Measurements from ENCODE around the gene NPHP4. TPM values are rescaled to one million over a fixed set of nuclear protein-coding genes. Genes with fewer than 3 reads are reported as not detected.

NPHP4 gene
- total RNA-seq, 1 donor from 2014 or later, result 3.7 TPM

DNA sequence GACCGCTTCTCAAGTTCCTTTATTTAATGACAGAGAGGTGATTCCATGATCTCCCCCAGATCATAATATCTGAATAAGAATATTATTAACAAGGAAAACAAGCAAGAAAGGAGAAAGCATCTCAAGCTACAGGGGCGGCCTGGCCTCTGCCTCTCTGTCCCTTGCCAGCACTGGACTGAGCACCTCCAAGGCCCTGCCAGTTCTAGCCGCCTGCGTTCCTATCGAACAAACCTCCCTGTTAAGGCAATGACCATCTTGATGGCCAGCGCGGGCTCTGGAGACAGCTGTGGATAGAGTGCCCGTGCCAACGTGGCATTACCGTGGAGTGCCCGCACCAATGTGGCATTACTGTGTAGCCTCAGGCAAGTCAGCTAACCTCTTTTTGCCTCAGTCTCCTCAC is 84.8 kb downstream of the NPHP4 start:
- intact Hi-C loops (cut with micrococcal nuclease), result no loop called here
- Histone ChIP-seq H3K4me1 (no peaks in the 10 kb centered on the region), H3K27ac (replicated peaks) (no peak overlapping the region), H3K9me3 (replicated peaks) (no peaks in the 10 kb centered on the region), H3K36me3 (peaks cover 37% of the 10 kb centered on the region), H3K27me3 (ENCODE audit: low read depth) (no peaks in the 10 kb centered on the region), H3K4me3 (no peak overlapping the region)
- DNase-seq, result no peak
- no peak for TF ChIP-seq CTCF (IDR thresholded peaks at IDR 0.05; ENCODE audit: borderline replicate concordance)

- no peaks in the 10 kb centered on the region for H3K4me1 ChIP-seq
- no peak overlapping the region for H3K4me3 ChIP-seq
- no peaks in the 10 kb centered on the region for H3K9me3 ChIP-seq (replicated peaks)
- peaks cover 40% of the 10 kb centered on the region for H3K36me3 ChIP-seq
- intact Hi-C loops (cut with micrococcal nuclease), result no loop called here
- no peak overlapping the region for H3K27ac ChIP-seq (replicated peaks)
- no peaks in the 10 kb centered on the region for H3K27me3 ChIP-seq (ENCODE audit: low read depth)
- TF ChIP-seq CTCF (IDR thresholded peaks at IDR 0.05; ENCODE audit: borderline replicate concordance), result no peak
- DNase-seq, result no peak
Observed at GRCh38 chr1:5906966-5907365, 85.3 kb downstream of the NPHP4 start.

GRCh38 chr1:5906116-5906515 is 86.1 kb downstream of the NPHP4 start:
- Histone ChIP-seq H3K36me3 (peaks cover 43% of the 10 kb centered on the region), H3K9me3 (replicated peaks) (no peaks in the 10 kb centered on the region), H3K4me1 (no peaks in the 10 kb centered on the region), H3K27ac (replicated peaks) (no peak overlapping the region), H3K4me3 (no peak overlapping the region), H3K27me3 (ENCODE audit: low read depth) (no peaks in the 10 kb centered on the region)
- DNase-seq, result no peak
- intact Hi-C loops (cut with micrococcal nuclease), result no loop called here
- no peak for TF ChIP-seq CTCF (IDR thresholded peaks at IDR 0.05; ENCODE audit: borderline replicate concordance)

GRCh38 chr1:5905436-5905835 is 86.8 kb downstream of the NPHP4 start:
- H3K4me1 ChIP-seq, result no peaks in the 10 kb centered on the region
- no peaks in the 10 kb centered on the region for H3K27me3 ChIP-seq (ENCODE audit: low read depth)
- no peak overlapping the region for H3K4me3 ChIP-seq
- no peaks in the 10 kb centered on the region for H3K9me3 ChIP-seq (replicated peaks)
- no peak for TF ChIP-seq CTCF (IDR thresholded peaks at IDR 0.05; ENCODE audit: borderline replicate concordance)
- intact Hi-C loops (cut with micrococcal nuclease), result no loop called here
- DNase-seq, result no peak
- peaks cover 43% of the 10 kb centered on the region for H3K36me3 ChIP-seq
- no peak overlapping the region for H3K27ac ChIP-seq (replicated peaks)

GRCh38 chr1:5904551-5904950 is 87.7 kb downstream of the NPHP4 start:
- Histone ChIP-seq H3K4me3 (no peak overlapping the region), H3K4me1 (no peaks in the 10 kb centered on the region), H3K27ac (replicated peaks) (no peak overlapping the region), H3K36me3 (peaks cover 45% of the 10 kb centered on the region), H3K27me3 (ENCODE audit: low read depth) (no peaks in the 10 kb centered on the region), H3K9me3 (replicated peaks) (no peaks in the 10 kb centered on the region)
- no peak for TF ChIP-seq CTCF (IDR thresholded peaks at IDR 0.05; ENCODE audit: borderline replicate concordance)
- intact Hi-C loops (cut with micrococcal nuclease), result no loop called here
- DNase-seq, result no peak

GRCh38 chr1:5903680-5904079 is 88.5 kb downstream of the NPHP4 start:
- no peak for DNase-seq
- no peak for TF ChIP-seq CTCF (IDR thresholded peaks at IDR 0.05; ENCODE audit: borderline replicate concordance)
- Histone ChIP-seq H3K27me3 (ENCODE audit: low read depth) (no peaks in the 10 kb centered on the region), H3K36me3 (peaks cover 45% of the 10 kb centered on the region), H3K27ac (replicated peaks) (no peak overlapping the region), H3K4me3 (no peak overlapping the region), H3K9me3 (replicated peaks) (no peaks in the 10 kb centered on the region), H3K4me1 (no peaks in the 10 kb centered on the region)
- intact Hi-C loops (cut with micrococcal nuclease), result no loop called here

Data from left ventricle myocardium inferior (tissue), 1 donor.